GM18507 (cell line): ENCODE data around the gene WDR1.

Experiments
- DNase-seq: peaks from one replicate; pipeline ENCODE4 v3.0.0; 2011; ENCODE audit warnings: low read depth; ENCODE audit not compliant: insufficient read length; ENCODE audit errors: extremely low spot score
- FAIRE-seq: peaks from 2 replicates; lab custom pipeline; 2011; peaks lifted over from hg19 to GRCh38; lab: Jason Lieb, UNC

WDR1 gene

DNA sequence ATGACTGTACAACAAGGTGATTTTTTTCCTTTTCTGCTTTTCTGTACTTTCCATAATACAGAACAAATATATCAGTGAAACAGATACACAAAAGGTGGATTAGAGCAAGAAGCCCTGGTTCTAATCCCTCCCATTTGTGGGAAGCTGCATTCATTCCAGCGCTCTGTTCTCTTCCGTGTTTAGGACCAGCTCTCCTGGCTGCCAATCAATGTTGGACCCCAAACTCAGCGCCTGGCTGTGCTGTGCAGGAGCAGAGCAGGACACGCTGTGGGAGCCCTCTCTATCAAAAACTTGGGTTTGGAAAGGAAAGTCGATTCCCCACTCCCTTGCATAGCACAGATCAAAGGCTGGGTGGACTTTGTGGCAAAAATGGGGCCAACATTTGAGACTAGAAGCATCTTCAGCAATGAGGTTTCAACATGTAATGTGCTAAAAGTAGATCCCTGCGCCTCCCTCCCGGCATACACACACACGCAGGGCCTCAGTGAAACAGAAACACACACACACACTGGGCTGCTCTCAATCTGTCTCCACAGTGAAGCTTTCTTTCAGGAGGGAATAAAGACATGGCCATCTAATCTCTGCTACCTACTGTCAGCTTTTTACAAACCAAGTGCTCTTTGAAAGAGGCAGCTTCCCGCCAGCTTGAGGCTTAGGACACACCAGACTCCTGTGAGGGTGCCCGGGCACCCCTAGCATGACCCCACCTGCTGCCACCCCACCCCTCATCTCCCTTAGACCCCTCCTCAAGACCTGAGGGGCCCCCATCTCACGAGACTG, 12.2 kb downstream of the WDR1 start:
- DNase-seq (no peak), FAIRE-seq (no peak)

DNA sequence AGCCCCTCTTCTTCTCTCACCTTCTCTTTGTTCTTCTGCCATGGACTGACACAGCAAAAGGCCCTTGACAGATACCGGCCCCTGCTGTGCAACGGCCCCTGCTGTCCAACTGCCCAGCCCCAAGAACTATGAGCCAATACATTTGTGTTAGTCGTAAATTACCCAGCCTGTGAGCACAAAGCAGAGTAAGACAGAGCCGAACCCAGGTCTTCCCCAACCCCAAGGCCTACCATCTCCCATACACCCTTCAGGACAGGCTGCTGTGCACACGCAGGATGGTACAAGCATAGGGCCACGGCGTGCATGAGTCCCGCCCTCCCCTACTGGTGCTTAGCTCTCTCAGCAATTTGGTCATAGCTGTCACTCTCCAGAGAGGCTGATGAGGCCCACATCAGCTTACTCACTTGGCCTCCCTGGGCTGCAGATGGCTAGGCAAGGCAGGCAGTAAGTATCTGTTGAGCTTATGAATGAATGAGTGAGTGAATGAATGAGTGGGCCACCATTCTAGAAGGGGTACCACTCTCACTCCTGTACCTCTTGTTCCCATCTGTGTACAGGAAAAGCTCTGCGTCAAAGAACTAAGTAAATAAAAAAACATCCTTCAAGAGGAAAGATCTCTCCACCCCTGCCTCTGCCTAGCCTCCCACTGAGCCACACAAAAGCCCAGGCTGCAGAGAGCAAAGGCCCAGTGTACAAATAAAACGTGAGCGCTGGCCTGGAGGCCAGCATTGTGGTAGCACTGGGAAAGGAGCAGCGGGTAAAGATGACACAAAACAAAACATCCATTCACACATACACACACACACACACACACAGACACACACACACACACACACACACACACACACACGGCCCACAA, 13.9 kb downstream of the WDR1 start:
- DNase-seq (no peak), FAIRE-seq (no peak)

DNA sequence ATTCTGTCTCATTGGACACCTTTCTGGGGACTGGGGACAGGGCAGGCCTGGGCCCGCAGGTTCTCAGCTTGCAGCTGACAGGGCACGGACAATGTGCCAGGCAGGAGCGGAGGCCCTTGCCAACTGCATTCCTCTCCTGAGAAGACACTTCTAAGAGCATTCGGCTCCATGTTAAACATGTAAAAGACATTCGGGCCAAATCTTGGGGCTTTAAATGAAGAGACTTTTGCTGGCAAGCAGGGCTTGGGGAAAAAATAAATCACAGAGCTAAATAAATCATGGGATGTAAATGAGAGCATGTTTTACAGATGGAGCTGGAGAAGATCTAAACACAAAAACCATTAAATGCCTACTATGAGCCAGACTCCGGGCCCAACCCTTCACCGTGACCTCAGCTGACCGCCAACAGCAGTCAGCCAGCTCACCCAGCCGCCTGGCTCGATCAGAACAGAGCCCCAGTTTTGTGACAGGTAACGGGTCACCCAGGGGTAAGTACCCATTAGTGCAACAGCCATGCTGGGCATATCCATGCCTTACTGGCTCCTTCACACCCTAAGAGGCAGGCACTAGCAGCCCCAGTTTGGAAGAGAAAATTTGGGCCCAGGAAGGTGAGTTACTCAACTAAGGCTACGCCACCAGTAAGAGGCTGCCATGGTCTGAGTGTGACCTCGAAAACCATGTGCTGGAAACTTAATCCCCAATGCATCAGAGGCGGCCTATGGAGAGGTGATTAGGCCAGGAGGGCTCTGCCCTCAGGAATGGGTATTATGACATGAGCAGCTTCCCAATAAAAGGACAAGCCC, 14.7 kb downstream of the WDR1 start:
- no peak for FAIRE-seq

DNA sequence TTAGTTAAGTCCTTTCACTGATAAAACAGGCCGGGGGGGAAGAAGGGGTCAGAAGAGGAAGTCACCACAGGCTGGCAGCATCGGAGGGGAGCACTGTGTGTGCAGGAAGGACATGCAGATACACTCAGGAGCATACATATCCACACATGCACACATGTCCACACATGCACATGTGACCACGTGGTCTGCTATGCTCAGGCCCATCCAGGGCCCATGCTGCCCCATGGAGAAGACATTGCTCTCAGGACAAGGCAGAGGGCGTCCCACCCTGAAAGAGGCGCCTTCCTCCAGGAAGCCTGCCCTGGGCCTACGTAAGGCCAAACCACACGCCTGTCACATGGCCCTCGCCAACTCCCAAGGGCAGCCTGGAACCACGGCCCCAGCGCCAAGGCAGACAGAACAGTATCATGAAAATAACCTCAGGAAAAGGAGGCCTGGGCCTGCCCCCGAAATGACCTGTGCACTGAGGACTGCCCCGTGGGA, 15.8 kb downstream of the WDR1 start:
- DNase-seq: no peak
- FAIRE-seq: no peak

More for the DNA sequence above, 14.7 kb downstream of the WDR1 start:
- no peak for DNase-seq

DNA sequence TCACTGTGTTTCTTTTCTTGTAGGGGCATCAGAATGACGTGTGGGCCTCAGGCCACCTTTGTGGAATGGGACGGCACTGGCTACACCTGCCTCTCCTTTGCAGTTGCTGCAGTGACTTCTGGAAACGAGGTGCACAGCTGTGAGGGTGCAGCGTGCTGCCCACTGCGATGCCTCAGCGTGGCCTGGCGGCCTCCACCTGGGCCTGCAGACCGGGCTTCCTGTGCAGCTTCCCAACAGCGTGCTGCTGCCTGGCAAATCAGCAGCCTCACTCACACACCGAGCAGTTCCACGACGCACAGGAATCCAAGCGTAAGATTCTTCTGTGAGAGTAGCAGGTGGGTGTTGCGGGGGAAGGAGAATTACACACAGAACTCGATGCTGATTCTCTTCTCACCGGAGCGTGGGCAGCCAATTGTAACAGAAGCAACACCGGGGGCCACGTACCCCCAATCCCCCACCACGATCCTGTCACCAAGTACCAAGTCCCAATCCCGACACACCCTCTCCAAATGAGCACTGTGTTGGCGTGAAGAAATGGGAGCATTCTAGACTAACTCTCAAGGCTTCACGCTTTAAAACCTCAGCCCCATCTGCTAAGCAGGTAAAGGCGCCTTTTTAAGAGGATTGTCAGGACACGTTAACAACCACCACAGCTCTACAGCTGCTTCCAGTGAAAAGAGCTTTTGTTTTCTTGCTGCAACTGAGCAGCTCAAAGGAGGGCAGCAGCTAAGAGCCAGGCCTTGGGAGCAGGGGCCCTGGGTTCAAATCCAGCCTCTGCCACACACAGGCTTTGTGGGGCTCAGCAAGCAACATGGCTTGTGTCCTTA, 16.9 kb downstream of the WDR1 start:
- DNase-seq: no peak
- FAIRE-seq: no peak

DNA sequence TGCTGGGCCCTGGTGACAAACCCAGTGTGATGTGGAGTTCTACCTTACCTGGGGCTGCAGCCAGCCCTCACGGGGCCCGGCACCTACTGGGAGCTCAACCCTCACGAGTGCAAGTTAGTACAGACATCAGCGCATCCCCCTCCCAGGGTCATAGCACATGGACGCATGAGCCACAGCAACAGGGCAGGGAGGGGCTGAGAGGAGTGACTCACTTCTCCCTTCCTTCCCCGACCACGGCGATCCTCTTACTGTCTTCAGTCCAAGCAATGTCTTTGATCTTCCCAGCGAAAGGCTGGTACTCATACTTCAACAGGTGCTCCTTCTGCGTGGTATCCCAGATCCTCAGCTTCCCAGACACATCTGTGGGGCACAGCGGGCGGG, 17.8 kb downstream of the WDR1 start:
- DNase-seq: no peak
- FAIRE-seq: no peak

DNA sequence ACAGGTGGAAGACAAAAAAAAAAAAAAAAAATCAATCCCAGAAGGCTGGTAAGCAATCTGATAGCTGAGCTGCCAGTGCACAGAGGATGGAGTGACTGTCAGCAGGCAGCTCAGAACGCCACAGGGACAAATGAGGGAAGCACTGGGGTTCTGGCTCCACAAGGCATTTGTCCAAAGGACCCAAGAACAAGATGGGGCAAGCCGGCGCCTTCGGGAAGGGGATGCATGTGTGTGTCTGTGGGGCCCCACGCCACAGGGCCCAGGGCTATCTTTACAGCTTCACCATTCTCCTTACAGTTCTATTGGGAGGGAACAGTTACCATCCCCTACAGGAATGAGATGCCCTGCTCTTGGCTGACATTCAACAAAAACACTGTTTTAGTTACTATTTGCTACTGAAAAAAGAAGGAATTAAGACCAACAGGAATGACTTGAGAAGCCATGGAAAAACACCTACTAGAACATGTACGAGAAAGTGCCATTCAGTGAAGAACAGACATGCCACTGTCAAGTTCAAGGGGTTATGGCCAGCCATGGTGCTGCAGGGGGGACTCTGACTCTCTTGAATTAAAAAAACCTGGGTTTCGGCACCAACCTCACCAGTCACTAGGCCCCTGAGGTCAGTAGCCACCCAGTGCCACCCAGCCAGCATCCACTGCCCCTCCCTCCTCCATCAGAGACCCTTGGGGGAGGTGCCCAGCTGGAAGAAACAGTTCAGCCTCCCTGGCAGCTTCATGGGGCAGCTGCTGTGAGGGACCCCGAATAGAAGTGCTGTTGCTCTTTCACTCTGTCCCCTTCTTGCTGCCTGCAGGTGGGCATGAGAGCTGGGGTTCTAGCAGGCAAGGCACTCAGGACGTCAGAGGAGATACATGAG, 18.5 kb downstream of the WDR1 start:
- DNase-seq: no peak
- FAIRE-seq: no peak

DNA sequence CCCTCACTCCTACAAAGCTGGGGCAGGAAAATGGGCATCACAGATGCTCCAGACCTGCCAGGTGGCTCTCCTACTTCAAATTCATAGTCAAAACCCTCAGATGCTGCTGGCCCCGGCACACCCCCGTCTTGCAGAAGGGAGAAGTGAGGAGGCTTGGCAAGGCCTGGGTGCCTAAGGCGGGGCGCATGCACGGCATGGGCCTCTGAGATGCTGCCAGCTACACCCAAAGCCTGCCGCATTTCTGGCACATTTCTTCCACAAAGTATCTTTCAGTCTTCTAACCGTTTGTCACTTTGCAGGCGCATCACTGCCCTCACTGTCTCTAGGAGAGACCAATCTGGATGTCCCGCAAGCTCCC, 19.6 kb downstream of the WDR1 start:
- FAIRE-seq (no peak), DNase-seq (no peak)

DNA sequence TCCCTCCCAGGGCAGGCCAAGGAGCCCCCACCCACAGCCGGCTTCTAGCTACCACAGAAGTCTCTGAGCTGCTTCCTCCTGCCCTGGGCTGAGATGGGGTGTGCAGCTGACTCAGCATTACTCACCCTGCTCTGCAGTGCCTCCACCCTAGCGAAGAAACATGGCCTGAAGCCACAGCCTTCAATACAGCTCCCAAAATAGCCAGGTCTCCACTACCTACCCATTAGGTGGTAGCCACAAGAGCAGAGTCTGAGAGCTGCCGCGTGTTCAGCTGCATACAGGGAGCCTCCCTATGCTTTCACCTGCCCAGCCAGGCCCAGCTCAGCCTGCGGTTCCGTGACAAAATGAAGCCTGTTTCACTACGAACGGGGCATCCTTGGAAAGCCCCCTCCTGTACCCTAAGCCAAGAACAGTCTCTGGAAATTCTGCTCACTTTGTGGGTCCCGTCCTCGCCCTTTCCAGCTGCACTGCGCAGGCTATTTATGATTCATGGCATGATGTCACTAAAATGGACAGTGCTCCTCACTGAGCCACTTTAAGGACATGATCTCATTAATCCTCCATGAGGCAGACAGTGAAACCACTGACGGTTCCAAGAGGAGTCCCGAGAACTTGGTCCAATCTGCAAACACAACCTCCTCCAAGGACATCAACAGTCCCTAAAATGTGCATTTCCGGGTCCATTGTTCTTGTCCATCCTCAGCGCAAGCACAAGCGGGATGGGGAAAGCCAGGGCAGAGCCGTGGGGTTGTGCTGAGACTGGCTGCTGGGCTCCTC, 20.2 kb downstream of the WDR1 start:
- no peak for DNase-seq
- FAIRE-seq: no peak

DNA sequence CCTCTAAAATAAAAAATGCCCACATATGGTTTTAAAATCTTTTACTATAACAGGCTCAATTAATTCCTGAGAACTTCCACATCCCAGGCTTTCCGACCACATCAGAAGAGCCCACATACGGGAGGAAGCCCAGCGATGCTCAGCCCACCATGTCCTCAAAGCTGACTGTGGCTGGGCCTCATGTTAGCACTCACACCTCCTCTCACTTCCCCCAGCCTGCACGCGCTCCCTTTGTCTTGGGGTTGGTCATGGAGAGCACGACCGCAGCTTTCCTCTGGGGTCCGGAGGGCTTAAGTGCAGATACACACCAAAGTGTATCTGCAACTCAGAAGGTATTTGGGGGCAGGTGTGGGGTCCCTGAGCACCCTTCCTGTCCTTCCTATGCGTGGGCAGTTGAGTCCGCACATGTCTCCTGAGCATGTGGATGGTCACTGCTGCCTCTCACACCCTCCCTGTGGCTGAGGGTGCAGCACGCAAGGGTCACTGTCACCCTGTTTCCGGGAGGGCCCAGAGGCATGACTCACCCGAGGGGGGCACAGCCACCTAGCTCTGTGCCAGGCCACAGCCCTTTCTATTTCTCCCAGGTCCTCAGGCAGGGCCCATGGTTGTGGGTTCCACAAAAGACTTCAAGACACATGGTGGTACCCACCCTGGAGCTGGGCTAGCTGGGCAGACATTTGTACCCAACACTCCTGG, 21.2 kb downstream of the WDR1 start:
- DNase-seq: no peak
- no peak for FAIRE-seq

DNA sequence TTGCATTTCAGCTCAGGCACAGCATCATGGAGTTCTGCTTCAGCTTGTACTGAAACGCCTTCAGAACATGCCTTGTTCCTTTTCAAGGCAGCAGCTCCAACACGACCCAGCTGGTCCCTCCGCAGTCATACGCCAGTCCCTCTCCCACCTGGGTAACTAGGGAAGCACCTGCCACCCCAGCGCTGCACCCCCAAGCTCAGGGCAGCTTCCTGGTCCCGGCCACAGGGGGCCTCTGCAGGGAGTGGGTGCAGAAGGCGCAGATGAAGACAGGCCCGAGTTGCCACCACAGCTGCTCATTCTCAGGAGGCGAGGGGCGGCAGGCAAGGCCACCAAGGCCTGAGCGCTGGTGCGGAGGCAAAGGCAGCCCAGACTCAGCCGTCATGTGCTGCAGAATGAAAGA, 21.8 kb downstream of the WDR1 start:
- DNase-seq: no peak
- no peak for FAIRE-seq

DNA sequence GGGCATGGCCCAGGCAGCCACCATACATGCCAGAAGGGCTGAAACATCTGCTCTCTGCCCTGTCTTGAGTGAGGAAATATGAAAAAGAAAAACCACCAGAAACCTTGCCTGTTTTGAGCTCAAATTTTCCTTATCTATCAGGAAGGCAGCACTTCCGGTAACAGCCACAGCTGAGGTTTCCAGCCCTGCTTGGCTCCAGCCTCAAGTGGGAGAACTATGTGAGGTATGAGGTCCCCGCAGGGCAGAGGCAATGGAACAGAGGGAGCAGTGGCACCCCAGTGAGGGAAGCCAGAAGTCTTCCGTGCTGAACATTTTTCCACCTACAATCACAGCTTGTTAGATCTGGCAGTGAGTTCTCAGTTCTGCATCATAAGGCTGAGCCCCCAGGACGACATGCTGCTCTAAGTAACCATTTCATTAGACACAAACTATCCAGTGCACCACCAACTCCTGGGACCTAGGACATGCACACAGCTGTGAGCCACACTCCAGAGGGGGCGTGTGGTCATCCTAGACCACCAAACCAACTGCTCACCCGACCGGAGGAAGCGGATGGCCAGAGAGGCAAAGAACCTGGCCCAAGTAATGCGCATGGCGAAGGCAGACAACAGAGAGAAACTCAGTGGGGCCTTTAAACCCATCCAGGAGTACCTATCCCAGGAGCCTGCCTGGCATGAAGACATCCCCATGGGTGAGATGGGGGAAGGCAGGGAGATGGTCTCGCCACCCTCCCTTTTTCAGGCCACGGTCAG, 22.6 kb downstream of the WDR1 start:
- DNase-seq (no peak), FAIRE-seq (no peak)

DNA sequence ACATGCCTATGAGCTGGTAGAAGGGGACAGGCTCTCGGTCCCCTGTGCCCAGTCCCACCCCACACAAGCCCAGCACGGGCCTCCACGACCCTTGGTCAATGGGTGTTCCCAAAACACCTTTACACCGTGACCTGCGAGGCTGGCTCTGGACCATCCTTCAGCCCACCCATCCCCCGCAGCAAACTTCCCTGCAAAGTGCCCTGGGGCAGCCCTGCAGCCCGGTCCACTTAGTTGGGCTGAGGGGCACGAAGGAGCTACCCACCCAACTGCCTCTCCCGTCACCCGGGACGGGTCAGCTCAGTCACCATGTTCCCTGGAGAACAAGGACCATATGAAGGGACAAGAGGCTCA, 23.4 kb downstream of the WDR1 start:
- FAIRE-seq: no peak
- DNase-seq: no peak

DNA sequence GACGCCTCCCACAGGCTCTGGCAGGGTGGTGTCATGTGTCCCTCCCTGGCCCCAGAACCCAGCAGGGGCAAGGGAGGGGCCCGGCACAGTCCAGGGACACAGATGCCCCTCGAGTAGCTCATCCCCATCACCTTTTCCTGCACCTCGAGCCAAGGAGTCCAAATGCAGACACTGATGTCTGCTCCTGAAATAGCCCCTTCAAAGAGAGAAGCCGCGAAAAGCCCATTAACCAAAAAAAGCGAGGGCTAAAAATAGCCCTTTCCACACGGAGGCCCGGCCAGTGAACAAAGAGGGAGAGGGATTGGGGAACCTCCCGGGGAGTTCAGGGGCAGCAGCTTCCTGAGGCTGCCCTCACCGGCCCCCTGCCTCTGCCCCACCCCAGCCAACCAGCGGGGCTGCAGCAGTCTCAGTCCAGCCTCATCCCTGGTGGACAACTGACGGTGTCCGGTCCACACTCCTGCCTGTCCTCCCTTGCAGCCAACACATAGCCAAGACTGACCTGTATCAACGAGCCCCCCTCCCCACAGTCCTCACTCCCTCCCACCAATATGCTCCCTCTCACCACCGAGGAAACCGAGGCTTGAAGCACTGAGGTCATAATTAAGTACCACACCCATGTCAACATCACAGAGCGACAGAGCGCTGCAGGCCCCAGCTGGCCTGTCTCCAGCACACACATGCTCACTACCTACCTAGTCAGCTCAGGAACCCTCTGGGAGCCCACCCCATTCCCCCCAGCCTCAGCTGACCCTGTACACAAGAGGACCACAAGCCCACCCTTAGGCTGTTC, 23.9 kb downstream of the WDR1 start:
- FAIRE-seq (no peak), DNase-seq (no peak)

DNA sequence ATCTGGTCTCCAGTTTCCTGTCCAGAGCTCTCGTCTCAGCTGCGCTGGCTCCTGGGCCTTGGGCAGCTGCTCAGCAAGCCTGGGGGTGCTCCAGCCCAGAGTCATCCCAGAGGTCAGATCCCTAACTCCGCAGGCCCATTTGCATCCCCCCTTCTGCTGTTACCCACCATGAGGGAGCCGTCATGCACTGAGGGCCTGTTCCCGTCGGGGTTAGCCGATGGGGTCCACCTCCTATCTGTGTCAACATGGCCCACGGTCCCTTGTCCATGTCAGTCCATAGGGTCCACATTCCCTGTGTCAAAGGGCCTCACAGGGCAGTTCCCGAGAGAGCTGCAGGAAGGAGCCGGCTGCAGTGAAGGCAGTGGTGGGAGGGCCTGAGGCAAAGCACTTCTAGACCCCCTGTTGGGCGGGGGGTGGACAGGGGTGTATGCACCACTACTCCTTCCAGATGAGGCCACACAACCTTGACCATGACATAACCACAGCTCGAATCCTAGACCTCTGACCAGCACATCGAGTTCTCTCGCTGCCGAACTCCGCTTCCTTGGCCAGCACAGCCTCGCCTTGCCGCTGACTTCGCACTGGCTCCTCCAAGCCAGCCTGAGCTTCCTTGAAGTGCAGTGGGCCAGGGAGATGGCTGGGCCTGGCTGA, 24.9 kb downstream of the WDR1 start:
- FAIRE-seq: no peak

More for the DNA sequence above, 24.9 kb downstream of the WDR1 start:
- no peak for DNase-seq
